Ovary (tissue), 3 donors: ENCODE results near the gene HOXC13.

Source experiments
- CTCF ChIP-seq, 3 donors: fragments of 450-650 bp in 2 of 3; fragments of 200-600 bp in 1 of 3; IDR thresholded peaks; one replicate each; pipeline versions ENCODE4 v1.5.1 to v1.8.0; 2016 to 2022; ENCODE audit warnings: antibody characterized with exemption in 3 of 3, mild to moderate bottlenecking in 1 of 3
- EP300 ChIP-seq: sonication (generic); formaldehyde crosslinking; IDR thresholded peaks from one replicate; pipeline ENCODE4 v1.6.1; 2017; ENCODE audit warnings: antibody characterized with exemption
- donor health status: DM: no; HTN: no; CAD: no.

GRCh38 chr12:53967421-53967925 lies 28.8 kb downstream of the HOXC13 start:
- TF ChIP-seq CTCF (IDR thresholded peaks at IDR 0.05) (no peak), EP300 (no peak)
